ENCODE results near the gene PAAF1.
"Not testable (repeated sequence)": the region's sequence is repeated elsewhere in the genome, so short reads cannot be mapped to it uniquely, and the experiment has no call there.

PAAF1 gene

DNA sequence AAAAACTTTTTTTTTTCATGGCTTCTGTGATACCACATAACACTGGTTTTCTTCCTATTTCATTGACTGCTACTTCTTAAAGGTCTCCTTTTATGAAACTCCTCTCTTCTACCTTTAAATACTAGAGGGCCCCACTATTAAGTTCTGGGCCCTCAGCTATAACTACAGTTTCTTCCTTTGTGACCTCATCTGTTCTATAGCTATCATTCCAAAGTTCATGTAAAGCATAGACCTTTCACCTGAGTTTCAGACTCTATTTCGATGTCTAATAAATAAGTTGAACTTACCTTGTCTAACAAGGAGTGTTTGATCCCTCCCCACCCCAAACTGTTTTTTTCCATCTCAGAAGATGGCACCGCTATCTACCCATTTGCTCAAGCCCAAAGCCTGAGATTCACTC is 35.2 kb downstream of the PAAF1 start:
- Mint-ChIP-seq H3K27me3 (no peaks in the 10 kb centered on the region), H3K36me3 (peaks cover 26 to 41% of the 10 kb centered on the region in 2 donors), H3K4me1 (no peaks in the 10 kb centered on the region), H3K4me3 (no peak overlapping the region), H3K27ac (no peak overlapping the region), H3K9me3 (no peaks in the 10 kb centered on the region)
- DNase-seq (no peak), ATAC-seq (replicated peaks) (no peak)

DNA sequence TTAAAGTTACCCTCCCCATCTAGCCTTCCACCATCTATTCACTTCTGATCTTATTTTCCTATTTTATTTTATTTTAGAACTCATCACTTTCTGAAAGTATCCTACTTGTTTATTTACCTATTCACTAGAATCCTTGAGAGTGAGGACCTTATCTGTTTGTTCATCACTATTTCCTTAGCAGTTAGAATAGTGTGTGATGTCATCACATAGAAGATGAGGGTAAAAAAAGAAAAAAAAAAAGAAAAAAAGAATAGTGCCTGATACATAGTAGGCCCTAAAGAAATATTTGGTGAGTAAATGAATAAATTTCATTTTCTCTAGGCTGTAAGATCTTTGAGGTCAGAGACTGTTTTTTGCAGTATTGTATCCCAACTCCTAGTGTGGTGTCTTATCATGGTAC is 36.7 kb downstream of the PAAF1 start:
- DNase-seq = no peak
- Mint-ChIP-seq H3K4me1 (no peaks in the 10 kb centered on the region), H3K4me3 (no peak overlapping the region), H3K27me3 (no peaks in the 10 kb centered on the region), H3K9me3 (no peaks in the 10 kb centered on the region), H3K36me3 (peaks cover 29 to 44% of the 10 kb centered on the region in 2 donors), H3K27ac (no peak overlapping the region)
- ATAC-seq (replicated peaks) = no peak

GRCh38 chr11:73914284-73914683 is 37.5 kb downstream of the PAAF1 start:
- H3K36me3 Mint-ChIP-seq = peaks cover 31 to 49% of the 10 kb centered on the region in 2 donors
- DNase-seq = no peak
- H3K9me3 Mint-ChIP-seq = no peaks in the 10 kb centered on the region
- H3K27me3 Mint-ChIP-seq = no peaks in the 10 kb centered on the region
- no peak for ATAC-seq (replicated peaks)
- no peak overlapping the region for H3K4me3 Mint-ChIP-seq
- H3K27ac Mint-ChIP-seq = no peak overlapping the region
- H3K4me1 Mint-ChIP-seq = no peaks in the 10 kb centered on the region

GRCh38 chr11:73916435-73916834 is 39.6 kb downstream of the PAAF1 start:
- H3K36me3 Mint-ChIP-seq = peaks cover 37 to 49% of the 10 kb centered on the region in 2 donors
- H3K4me3 Mint-ChIP-seq = no peak overlapping the region
- H3K9me3 Mint-ChIP-seq = no peaks in the 10 kb centered on the region
- no peak for DNase-seq
- H3K27ac Mint-ChIP-seq = peak overlapping the region; percentile 44
- H3K27me3 Mint-ChIP-seq = no peaks in the 10 kb centered on the region
- no peaks in the 10 kb centered on the region for H3K4me1 Mint-ChIP-seq
- no peak for ATAC-seq (replicated peaks)

GRCh38 chr11:73921180-73921579 is 44.4 kb downstream of the PAAF1 start:
- Mint-ChIP-seq H3K27me3 (no peaks in the 10 kb centered on the region), H3K27ac (no peak overlapping the region), H3K9me3 (no peaks in the 10 kb centered on the region), H3K36me3 (peaks cover 39 to 44% of the 10 kb centered on the region in 2 donors), H3K4me3 (no peak overlapping the region), H3K4me1 (no peaks in the 10 kb centered on the region)
- no peak for DNase-seq
- ATAC-seq (replicated peaks) = no peak

GRCh38 chr11:73929388-73929787 is 52.6 kb downstream of the PAAF1 start:
- H3K27ac Mint-ChIP-seq = no peak overlapping the region
- H3K9me3 Mint-ChIP-seq = no peaks in the 10 kb centered on the region
- DNase-seq = no peak
- ATAC-seq (replicated peaks) = no peak
- no peak overlapping the region for H3K4me3 Mint-ChIP-seq
- no peaks in the 10 kb centered on the region for H3K27me3 Mint-ChIP-seq
- peaks cover 37 to 46% of the 10 kb centered on the region in 2 donors for H3K36me3 Mint-ChIP-seq
- H3K4me1 Mint-ChIP-seq = no peaks in the 10 kb centered on the region

DNA sequence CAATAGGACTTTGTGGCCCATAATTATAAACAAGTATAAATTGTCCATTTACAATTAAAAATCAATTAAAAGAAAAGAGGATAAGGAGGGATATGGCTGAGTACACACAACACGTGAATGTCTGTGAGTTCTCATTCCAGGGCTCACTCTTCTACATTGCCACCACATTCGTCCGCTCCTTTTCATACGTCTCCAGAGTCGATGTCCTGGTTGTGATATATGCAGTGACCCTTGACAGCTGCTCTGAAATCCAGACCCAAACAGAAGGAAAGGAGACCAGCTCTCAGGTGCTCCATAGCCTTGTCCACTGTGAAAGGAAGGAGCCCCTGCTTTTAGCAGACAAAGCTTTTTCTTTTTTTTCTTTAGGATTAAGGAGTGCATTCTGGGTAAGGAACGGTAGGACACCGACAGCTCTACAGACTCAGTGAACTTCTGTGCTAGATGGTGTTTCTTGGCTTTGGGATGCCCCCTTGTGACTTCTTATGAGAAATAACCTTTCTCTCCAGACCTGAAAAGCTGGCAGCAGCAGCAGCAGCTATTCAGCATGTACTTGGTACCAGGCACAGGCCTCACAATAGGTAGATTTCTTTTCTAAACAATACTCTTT is 54.3 kb downstream of the PAAF1 start:
- H3K27me3 Mint-ChIP-seq = no peaks in the 10 kb centered on the region
- no peaks in the 10 kb centered on the region for H3K9me3 Mint-ChIP-seq
- no peak for DNase-seq
- ATAC-seq (replicated peaks) = peak; percentile 54
- no peak overlapping the region for H3K4me3 Mint-ChIP-seq
- peaks cover 29 to 44% of the 10 kb centered on the region in 2 donors for H3K36me3 Mint-ChIP-seq
- H3K4me1 Mint-ChIP-seq = no peaks in the 10 kb centered on the region
- no peak overlapping the region for H3K27ac Mint-ChIP-seq

- no peaks in the 10 kb centered on the region for H3K9me3 Mint-ChIP-seq
- H3K4me1 Mint-ChIP-seq = no peaks in the 10 kb centered on the region
- H3K27me3 Mint-ChIP-seq = no peaks in the 10 kb centered on the region
- ATAC-seq (replicated peaks) (no peak), DNase-seq (no peak)
- no peak overlapping the region for H3K4me3 Mint-ChIP-seq
- no peak overlapping the region for H3K27ac Mint-ChIP-seq
- H3K36me3 Mint-ChIP-seq = peaks cover 30 to 41% of the 10 kb centered on the region in 2 donors
Measured at GRCh38 chr11:73931951-73932350, 55.2 kb downstream of the PAAF1 start.

- Mint-ChIP-seq H3K4me1 (no peaks in the 10 kb centered on the region), H3K4me3 (no peak overlapping the region), H3K9me3 (no peaks in the 10 kb centered on the region), H3K36me3 (peaks cover 25 to 36% of the 10 kb centered on the region in 2 donors), H3K27ac (no peak overlapping the region), H3K27me3 (no peaks in the 10 kb centered on the region)
- ATAC-seq (replicated peaks) (no peak), DNase-seq (no peak)
Measured at GRCh38 chr11:73932781-73933180, 56.0 kb downstream of the PAAF1 start.

- not testable (repeated sequence) for H3K27ac Mint-ChIP-seq; DNase-seq; H3K9me3 Mint-ChIP-seq; H3K4me3 Mint-ChIP-seq; H3K27me3 Mint-ChIP-seq; ATAC-seq (replicated peaks); H3K4me1 Mint-ChIP-seq
- H3K36me3 Mint-ChIP-seq = peaks cover 23 to 29% of the 10 kb centered on the region in 2 donors
Measured at GRCh38 chr11:73936047-73936446, 59.2 kb downstream of the PAAF1 start.

DNA sequence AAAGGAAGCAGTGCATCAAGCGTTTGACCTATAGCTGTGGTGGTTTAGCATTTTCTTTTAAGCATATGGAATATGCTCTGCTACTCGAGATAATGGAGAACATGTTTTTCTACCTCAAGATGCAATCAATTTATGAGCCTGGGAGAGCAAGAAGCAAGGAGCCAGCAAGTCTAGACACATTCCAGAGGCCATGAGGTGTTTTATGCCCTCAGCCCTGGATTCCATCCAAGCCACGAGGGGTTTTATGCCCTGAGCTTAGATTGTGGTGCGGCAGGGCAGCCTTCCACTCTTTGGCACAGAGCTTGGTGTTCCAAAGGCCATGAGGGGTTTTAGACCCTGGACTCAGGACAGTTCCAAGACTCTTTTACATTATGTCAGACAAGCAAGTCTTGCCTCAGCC is 62.3 kb downstream of the PAAF1 start:
- H3K27me3 Mint-ChIP-seq = no peaks in the 10 kb centered on the region
- no peak overlapping the region for H3K4me3 Mint-ChIP-seq
- DNase-seq (no peak), ATAC-seq (replicated peaks) (no peak)
- no peaks in the 10 kb centered on the region for H3K4me1 Mint-ChIP-seq
- H3K27ac Mint-ChIP-seq = no peak overlapping the region
- H3K9me3 Mint-ChIP-seq = peaks cover 0 to 5% of the 10 kb centered on the region in 2 donors
- H3K36me3 Mint-ChIP-seq = peaks cover 18 to 27% of the 10 kb centered on the region in 2 donors

- Mint-ChIP-seq H3K9me3 (peaks cover 0 to 5% of the 10 kb centered on the region in 2 donors), H3K36me3 (peaks cover 15 to 18% of the 10 kb centered on the region in 2 donors), H3K27ac (no peak overlapping the region), H3K4me3 (no peak overlapping the region), H3K4me1 (no peaks in the 10 kb centered on the region), H3K27me3 (no peaks in the 10 kb centered on the region)
- ATAC-seq (replicated peaks) = no peak
- no peak for DNase-seq
Measured at GRCh38 chr11:73940801-73941570, 64.2 kb downstream of the PAAF1 start.

DNA sequence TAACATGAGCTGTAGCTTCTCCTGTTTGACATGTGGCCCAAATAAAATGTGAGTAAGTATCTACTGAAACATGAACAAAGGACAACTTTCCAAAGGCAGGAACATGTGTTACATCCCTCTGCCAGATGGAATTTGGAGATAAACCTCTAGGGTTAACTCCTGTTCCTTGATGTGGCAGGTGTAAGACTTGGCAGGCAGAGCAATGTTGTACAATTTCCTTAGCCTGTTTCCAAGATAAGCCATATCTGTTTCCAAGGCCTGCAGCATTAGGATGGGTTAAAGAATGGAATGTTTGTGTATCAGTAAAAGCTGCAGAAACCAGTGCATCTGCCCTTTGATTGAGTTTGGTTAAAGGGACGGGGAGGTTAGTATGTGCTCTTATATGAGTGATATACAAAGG is 65.2 kb downstream of the PAAF1 start:
- H3K27me3 Mint-ChIP-seq = no peaks in the 10 kb centered on the region
- peaks cover 15 to 17% of the 10 kb centered on the region in 2 donors for H3K36me3 Mint-ChIP-seq
- DNase-seq (no peak), ATAC-seq (replicated peaks) (no peak)
- no peaks in the 10 kb centered on the region for H3K4me1 Mint-ChIP-seq
- no peak overlapping the region for H3K4me3 Mint-ChIP-seq
- H3K9me3 Mint-ChIP-seq = peaks cover 0 to 5% of the 10 kb centered on the region in 2 donors
- no peak overlapping the region for H3K27ac Mint-ChIP-seq

DNA sequence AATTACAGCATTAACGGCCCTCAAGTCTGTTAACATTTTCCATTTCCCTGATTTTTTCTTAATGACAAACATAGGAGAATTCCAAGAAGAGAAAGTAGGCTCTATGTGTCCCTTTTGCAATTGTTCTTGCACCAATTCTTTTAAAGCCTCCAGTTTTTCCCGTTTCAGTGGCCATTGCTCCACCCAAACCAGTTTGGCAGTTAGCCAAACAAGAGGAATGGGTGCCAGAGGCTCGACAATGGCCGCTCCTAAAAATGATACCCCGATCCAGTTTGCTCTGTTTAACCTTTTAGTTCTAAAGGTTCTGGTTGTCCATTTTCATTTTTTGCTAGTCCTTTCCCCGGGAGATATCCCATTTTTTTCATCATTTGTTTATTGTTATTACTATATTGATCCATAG is 67.3 kb downstream of the PAAF1 start:
- Mint-ChIP-seq H3K4me1 (no peaks in the 10 kb centered on the region), H3K4me3 (no peak overlapping the region), H3K36me3 (peaks cover 7 to 10% of the 10 kb centered on the region in 2 donors), H3K27ac (no peak overlapping the region), H3K27me3 (no peaks in the 10 kb centered on the region), H3K9me3 (no peaks in the 10 kb centered on the region)
- ATAC-seq (replicated peaks) = no peak
- no peak for DNase-seq

- H3K27me3 Mint-ChIP-seq = no peaks in the 10 kb centered on the region
- ATAC-seq (replicated peaks) = no peak
- H3K4me1 Mint-ChIP-seq = no peaks in the 10 kb centered on the region
- H3K36me3 Mint-ChIP-seq = peaks cover 7 to 10% of the 10 kb centered on the region in 2 donors
- H3K27ac Mint-ChIP-seq = no peak overlapping the region
- no peak overlapping the region for H3K4me3 Mint-ChIP-seq
- no peak for DNase-seq
- no peaks in the 10 kb centered on the region for H3K9me3 Mint-ChIP-seq
Measured at GRCh38 chr11:73944901-73945300, 68.1 kb downstream of the PAAF1 start.
